Activated CD8-positive, alpha-beta memory T cell treated with anti-CD3 and anti-CD28 coated beads, Interleukin-2, amount 50 U/mL, for 1 hour (primary cell): Measurements from ENCODE around the gene PARD6B.
"Not testable (repeated sequence)": the region's sequence is repeated elsewhere in the genome, so short reads cannot be mapped to it uniquely, and the experiment has no call there.

Source experiments
- DNase-seq: peaks from one replicate; pipeline ENCODE4 v3.0.0-alpha.2; 2020; ENCODE audit errors: extremely low read depth

Gene PARD6B, protein sequence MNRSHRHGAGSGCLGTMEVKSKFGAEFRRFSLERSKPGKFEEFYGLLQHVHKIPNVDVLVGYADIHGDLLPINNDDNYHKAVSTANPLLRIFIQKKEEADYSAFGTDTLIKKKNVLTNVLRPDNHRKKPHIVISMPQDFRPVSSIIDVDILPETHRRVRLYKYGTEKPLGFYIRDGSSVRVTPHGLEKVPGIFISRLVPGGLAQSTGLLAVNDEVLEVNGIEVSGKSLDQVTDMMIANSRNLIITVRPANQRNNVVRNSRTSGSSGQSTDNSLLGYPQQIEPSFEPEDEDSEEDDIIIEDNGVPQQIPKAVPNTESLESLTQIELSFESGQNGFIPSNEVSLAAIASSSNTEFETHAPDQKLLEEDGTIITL

DNA sequence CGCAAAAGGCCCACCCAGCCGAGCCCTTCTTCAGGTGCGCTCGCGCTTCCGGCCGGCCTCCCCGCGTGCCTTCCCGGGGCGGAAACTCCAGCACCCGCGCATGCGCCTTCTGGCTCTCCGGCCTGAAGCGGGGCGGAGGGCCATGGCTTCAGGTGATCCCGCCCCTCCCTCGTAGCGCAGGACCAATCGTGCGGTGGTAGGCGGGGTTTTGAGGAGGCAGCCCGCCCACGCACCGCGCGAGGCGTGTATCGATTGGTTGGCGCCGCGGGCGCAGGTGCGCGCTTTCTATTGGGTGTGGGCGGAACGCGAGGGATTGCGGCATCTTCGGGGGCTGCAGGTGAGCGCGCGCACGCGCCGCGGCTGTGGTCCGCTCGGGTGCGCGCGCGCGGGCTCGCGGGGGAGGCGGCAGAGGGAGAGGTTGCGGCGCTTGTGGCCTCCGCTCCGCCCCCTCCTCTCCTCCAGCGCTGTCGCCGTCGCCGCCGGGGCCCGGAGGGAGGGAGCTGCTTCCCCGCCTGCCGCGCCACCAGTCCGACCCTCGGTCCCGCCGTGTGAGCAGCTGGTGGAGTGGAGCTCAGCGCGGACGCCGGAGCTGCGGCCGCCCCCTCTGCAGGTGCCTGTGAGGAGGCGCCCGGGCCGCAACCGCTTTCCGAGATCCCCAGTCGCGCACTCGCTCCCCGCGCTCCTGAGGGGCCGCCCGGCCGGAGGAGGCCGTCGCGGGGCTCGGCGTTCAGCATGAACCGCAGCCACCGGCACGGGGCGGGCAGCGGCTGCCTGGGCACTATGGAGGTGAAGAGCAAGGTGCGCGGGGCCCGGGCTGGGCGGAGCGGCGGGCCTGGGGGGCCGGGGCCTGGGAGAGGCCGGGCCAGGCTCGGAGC lies at the start of gene PARD6B:
TSS of gene PARD6B (plus strand) at position 526 of the 875 bp plus-strand sequence. CDS start at position 733, 207 bp downstream.
- DNase-seq = peak; percentile 99

DNA sequence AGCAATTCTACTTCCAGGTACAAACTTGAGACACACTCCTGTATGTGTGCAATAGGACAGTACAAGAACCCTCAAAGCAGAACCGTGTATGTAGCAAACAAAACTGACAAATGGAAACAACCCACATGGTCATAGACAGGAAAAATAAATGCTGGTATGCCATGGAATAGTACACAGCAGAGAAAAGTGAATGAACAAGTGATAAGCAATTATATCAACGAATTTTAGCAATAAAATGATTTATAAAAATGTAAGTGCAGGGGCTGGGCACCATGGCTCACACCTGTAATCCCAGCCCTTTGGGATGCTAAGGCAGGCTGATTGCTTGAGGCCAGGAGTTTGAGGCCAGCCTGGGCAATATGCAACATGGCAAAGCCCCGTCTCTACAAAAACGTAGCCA lies 49.3 kb upstream of the PARD6B start:
- no peak for DNase-seq

DNA sequence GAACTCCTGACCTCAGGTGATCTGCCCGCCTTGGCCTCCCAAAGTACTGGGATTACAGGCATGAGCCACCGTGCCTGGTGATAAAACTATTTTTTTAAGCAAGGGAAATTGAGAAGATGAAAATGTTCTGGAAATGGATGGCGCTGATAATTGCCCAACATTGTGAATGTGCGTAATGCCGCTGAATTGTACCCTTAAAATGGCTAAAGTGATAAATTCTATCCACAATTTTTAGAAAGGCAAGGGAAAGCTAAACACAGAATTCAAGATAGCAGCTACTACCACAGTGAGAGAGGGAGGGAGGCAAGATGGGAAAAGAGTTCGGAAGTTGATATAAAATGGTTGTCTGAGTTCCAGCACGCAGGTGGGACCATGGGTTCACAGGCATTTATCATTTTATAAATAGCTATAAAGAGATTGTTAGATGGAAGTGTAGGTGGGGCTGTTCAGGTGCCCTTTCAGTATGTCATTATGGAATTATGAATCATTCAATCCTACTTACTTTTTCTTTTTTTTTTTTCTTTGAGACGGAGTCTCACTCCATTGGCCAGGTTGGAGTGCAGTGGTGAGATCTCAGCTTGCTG lies 48.3 kb upstream of the PARD6B start:
- DNase-seq = no peak

DNA sequence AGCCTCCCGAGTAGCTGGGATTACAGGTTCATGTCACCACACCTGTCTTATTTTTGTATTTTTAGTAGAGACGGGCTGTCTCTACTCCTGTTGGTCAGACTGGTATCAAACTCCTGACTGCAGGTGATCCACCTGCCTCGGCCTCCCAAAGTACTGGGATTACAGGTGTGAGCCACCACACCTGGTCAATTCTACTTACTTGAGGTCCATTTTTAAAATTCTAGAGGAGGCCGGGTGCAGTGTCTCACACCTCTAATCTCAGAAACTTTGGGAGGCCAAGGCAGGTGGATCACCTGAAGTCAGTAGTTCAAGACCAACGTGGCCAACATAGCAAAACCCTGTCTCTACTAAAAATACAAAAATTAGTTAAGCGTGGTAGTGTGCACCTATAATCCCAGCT lies 47.8 kb upstream of the PARD6B start:
- no peak for DNase-seq

DNA sequence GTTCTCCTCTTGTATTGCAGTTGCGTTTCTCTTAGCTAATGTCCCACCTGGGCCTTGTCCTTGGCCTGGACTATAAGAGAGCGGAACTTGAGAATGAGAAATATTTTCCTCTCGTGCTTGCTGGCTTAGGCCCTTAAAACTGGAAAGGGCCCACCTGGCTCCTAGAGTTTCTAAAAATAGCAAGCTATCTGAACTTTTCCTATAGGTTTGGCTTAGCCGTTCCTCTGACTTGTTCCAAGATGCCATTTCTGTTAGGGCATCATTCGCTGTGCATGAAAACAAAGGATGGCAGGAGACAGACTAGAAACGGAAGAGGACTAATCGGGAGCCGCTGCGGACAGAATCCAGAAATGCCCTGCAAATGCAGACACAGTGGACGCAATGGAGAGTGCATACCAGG lies 44.6 kb upstream of the PARD6B start:
- no peak for DNase-seq

DNA sequence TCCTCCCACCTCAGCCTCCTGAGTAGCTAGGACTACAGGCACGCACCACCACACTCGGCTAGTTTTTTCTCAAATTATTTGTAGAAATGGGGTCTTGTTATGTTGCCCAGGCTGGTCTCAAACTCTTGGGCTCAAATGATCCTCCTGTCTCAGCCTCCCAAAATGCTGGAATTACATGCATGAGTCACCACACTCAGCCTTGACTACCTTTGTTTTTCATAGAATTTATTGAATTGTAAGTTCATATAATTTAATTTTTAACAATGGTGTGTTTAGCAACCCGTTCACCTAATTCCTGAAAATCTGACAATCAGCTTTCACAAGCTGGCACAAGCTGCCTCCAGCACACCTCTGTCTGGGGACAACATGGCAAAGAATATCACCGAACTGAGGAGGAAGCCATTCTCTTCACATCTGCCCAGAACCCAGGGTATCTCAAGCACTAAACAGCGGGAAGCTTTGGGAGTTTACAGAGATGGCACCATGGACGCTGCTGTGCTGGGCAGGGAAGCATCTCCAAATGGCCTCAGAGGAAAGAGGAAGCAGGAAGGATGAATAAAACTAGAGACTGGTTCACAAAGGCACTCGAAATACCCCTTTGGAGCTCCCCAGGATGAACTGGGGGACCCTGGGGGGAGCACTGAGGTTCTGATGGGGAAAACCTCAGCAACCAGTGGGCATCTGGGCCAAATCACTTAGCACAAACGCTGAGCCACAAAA lies 43.0 kb upstream of the PARD6B start:
- no peak for DNase-seq

DNA sequence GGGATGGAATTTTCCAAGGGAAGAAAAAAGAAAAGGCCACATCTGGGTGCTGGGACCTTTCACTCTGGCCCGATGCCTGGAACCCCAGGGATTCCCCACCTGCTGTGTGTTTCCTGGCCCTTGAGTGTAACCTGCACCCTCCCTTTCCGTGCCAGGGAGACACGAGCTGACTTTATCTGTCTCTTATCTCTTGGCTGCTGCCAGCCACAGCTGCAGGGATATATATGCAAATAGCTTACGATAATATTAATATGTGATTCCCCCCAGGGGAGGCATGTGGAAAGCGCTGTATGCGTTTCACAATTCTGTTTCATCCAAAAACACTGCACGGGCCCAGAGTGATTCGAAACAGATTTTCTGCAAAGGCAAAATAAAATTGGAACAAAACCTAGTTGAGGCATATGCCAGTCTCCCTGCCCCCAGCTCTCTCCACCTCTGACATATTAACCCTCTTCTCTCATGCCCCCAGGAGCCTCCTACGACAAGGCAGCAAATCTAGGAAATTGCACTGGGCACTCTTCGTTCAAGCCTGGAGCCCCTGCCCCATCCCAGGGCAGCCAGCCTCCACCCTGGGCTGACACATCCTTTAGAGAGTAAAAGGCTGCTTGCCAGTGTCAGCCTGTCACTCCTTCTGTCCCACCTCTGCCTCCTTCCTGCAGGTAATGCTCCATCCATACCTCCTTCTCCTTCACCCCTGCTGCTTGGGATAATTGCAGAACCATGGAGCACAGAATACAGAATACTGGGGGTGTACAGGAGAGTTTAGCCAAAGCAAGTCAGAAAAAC lies 41.3 kb upstream of the PARD6B start:
- DNase-seq = no peak

DNA sequence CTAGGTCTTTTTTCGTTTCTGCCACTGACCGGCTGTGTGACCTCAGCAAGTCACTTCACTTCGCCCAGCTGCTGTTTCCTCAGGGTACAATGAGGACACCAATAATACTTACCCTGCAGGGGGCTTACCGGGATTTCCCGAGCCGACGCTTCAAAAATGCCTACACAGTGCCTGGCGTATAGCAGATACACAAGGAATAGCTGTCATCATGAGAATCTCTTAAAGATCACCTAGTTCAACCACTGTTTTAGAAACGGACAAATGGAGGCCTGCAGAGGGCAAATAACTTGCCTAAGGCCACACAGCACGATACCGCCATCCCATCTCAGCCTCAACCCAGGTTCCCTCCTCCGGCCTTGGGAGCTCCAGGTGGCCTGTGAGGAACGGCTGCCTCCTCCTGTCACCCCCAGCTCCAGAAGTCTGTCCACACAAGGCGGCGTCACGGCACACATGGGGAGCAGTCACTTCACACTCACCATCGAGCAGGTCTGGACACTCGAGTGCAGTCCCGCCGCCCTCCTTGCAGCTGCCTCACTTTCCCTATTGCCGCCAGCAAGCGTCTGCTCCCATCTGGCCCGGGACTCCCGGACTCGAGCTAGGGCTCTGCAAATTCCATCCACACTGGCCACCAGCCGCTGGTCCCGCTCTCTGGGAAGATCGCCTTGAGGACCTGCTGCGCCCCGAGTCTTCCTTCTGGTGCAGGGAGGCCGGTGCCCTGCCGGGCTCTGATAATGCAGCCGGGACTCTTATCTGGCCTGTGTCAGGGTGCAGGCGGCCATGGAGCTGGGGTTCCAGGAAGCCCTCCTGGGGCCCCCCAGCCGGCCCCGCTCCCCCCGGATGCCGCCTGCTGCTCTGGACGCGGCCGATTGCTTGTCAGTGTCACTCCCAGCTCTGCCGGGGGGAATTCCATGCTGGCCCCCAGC lies 40.5 kb upstream of the PARD6B start, which contains the start of gene RIPOR3:
TSS of gene RIPOR3 (minus strand) at position 893 of the 923 bp plus-strand sequence. CDS start at position 479, 414 bp downstream.
- DNase-seq = no peak

DNA sequence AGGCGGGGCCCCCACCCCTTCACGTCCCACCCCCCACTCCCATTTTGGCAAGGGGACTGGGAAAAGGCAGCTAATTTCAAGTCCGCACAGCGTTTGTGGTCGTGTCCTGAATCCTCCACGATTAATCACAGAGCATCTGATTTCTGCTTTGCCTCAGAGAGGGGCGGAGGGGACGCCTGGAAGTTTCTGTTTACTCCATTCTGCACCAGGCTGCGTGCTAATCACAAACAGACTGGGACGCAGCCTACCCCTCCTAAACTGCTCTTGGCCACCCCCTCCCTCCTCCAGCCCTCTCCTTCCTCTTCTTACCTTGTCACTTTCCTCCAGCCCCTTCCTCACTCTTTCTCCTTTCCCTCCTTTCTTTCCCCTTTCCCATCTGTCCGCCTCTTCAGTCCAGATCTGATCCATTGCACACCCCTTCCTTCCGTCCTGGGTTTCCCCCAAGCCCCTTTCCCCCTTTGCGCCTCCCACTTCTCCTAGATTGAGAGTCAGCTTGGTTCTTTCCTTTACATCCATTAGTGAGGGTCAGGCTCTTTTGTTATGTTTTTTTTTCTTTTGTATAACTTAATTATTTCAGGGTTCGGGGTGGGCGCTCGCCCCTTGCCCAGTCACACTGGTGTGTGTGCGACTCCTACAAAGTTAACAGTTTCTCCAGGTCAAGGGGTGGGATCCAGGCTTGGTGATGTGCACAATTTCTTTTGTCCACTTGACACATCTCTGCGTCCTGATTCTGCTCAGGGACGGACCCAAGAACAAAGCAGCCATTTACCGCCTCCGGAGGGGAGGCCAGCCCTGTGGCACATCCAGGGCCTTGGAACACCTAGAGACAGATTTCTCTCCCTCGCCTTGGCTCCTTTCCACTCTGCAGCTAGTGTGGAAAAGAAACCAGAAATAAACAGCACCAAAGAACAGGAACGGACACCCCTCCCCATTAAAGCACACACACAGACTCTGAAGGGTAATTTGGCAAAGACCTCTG lies 39.5 kb upstream of the PARD6B start:
- no peak for DNase-seq

DNA sequence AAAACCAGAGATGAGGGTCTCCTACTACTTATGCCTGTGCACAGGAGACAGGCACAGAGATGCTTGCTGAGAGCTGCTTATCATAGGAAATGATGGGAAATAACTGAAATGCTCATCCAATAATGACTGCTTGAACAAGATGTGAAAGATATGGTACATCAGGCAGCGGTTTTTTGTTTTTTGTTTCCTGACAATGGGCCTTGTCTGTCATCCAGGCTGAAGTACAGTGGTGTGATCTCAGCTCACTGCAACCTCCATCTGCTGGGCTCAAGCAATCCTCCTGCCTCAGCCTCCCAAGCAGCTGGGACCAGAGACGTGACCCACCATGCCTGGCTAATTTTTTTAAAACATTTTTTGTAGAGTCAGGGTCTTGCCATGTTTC lies 38.8 kb upstream of the PARD6B start:
- DNase-seq = no peak

DNA sequence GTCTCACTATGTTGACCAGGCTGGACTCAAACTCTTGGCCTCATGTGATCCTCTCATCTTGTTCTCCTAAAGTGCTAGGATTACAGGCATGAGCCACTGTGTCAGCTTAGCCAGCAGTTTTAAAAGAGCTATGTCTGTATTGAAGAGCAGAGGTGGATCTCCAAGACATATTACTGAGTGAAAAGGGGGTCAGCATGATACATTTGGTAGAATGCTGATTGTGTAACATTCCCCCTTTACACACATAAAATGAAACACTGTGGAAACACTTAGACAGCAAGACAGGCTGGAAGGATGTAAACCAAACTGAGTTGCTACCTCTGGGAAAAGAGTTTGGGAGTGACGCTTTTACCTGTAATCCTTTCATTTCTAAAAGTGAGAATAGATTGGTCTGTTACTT lies 38.4 kb upstream of the PARD6B start:
- DNase-seq = no peak

DNA sequence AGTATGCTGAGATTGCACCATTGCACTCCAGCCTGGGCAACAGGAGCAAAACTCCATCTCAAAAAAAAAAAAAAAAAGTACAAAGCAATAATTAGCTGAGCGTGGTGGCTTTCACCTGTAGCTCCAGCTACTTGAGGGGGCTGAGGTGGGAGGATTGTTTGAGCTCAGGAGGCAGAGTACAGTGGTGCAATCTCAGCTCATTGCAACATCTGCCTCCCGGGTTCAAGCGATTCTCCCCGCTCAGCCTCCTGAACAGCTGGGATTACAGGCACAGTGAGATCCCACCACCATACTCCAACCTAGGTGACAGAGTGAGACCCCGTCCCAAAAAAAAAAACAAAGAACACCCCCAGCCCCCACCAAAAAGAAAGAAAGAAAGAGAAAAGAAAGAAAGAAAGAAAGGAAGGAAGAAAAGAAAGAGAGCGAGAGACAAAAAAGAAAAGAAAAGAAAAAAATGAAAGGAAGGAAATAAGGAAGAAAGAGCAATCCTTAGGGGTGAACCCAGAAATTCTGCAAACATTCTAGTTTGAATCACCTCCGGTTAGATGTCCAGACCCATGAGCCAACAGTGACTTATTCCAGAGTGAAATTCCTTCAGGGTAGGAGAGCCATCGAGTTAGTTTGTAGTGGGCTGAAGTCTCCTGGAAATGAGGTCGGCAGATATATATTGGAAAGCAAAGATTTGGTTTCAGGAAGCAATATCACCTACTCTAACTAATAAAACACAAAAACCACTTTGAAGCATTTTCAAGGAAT lies 36.8 kb upstream of the PARD6B start:
- DNase-seq = no peak

DNA sequence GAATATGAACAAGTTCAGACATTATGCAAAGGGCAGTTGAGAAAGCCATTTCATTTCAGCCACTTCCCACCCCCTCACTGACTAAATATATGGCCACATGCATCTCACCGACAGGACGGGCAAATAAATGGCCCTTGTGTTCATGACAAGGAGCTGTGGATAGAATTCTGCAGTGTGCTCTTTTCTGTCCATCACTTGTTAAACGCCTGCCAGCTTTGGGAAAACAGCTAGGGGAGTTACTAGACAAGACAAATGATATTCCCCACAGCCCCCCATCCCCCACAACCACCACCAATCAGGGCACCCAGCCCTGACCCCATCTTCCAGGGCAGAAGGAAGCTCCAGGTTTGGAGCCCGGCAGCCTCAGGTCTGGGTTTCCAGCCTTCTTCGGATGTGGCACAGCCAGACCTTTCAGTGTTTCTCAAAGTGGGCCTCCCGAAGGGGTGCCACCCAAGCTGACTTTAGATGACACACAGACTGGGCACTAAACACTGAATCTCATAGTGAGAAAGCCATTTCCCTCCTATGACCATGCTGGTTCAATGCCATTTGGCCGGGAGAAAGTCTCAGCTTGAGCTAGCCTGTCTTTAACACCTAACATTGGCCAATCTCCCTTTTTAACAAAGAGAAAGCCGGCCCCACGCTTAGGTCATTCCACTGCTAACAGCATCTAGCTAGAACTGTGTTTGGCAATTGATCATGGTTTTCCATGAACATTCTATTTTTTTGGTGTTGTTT lies 36.1 kb upstream of the PARD6B start:
- DNase-seq = no peak

DNA sequence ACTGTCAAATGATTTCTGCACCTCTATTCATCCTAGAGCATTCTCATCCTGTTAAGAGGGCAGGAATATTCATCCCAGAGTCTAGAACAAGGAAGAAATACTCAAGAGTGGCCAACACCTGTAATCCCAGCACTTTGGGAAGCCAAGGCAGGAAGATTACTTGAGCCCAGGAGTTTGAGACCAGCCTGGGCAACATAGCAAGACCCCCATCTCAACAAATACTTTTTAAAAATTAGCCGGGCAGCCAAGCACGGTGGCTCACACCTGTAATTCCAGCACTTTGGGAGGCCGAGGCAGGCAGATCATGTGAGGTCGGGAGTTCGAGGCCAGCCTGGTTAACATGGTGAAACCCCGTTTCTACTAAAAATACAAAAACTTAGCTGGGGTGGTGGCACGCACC lies 33.1 kb upstream of the PARD6B start:
- DNase-seq = not testable (repeated sequence)

DNA sequence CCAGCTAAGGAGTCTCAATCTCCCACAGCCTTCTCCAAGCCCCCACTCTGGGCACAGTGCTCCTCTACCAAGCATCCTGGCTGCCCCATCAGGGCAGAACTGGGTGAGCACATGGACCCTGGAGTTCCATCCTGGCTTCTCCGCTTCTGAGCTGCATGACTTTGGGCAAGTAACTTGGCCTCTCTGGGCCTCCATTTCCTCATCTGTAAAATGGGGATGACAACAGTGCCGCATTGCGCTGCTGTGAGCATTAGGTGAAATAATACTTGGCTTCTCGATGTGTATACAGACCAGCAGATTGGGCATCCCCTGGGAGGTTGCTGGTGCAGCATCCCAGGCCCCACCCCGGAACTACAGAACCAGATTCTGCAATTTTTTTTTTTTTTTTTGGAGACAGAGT lies 31.7 kb upstream of the PARD6B start:
- DNase-seq = no peak

DNA sequence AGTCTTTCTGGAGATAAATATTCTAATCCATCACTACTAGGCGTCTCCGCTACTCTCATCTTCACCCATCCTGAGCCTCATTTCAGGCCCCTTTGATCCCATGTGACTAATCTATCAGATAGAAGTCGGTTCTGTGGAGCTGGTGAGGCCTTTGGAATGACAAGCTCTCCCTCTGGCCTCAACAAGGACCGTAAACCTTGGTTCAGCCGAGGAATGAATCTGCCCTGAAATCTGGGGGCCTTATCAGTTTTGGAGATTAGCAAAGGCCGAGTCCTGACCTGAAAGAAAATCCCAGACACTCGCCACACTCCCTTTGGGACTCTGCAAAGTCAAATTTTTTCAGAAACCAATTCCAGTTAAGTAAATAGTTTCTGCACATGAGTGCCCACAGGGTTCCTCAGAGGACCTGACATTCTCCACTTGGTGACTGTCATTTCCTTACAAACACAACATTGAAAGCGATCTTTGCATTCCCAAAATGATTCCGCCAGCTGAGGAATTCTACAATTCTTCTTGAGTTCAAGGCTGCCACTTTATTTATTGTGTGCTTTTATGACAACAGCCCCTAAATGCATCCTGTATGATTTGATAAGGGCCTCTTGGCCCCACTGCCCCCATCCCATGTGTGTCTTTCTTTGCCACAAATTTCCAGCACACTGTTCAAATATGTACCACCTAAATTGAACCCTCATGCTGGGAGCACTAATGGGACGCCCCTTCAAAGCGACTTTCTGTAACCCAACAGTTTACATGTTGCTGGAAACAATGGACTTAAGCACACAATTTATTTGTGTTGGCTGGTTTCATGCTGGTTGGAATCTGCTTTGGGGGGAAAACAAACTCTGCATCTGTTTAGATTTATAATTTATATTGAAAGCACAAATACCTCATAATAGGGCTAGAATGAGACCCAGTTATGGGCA lies 30.1 kb upstream of the PARD6B start:
- no peak for DNase-seq
